CD14-positive monocyte (primary cell): ENCODE measurements around the gene TEX19. TPM values are rescaled to one million over a fixed set of nuclear protein-coding genes. Genes with fewer than 3 reads are reported as not detected.

Experiments
- DNase-seq, 3 donors: peaks; one replicate each; pipeline ENCODE4 v3.0.0-alpha.2; 2011 to 2022
- H2AFZ ChIP-seq: 2 replicates; pipeline ENCODE4 v1.6.0; 2012; ENCODE audit warnings: mild to moderate bottlenecking, low read depth, low read length, inconsistent platforms; ENCODE audit not compliant: insufficient read depth, poor library complexity, severe bottlenecking
- H3K27ac ChIP-seq, 2 donors: 1 replicate in 1 of 2; 2 replicates in 1 of 2; pipeline ENCODE4 v1.5.1; 2012 to 2013; ENCODE audit warnings: low read length in 2 of 2, control low read depth in 1 of 2, inconsistent platforms in 1 of 2, low read depth in 1 of 2, mild to moderate bottlenecking in 1 of 2
- H3K27me3 ChIP-seq, 2 donors: one replicate each; pipeline versions ENCODE4 v1.6.0 to v1.6.1; 2011 to 2013; ENCODE audit warnings: low read length in 2 of 2; ENCODE audit not compliant: control insufficient read depth in 2 of 2, insufficient read depth in 2 of 2
- H3K36me3 ChIP-seq, 2 donors: replicated peaks in 1 of 2; 1 replicate in 1 of 2; 2 replicates in 1 of 2; pipeline versions ENCODE4 v1.5.1 to v1.6.1; 2012 to 2013; ENCODE audit warnings: low read length in 2 of 2, control low read depth in 1 of 2, inconsistent platforms in 1 of 2, mild to moderate bottlenecking in 1 of 2; ENCODE audit not compliant: insufficient read depth in 2 of 2, control insufficient read depth in 1 of 2
- H3K4me1 ChIP-seq, 2 donors: 1 replicate in 1 of 2; 2 replicates in 1 of 2; pipeline versions ENCODE4 v1.5.1 to v1.6.1; 2012 to 2013; ENCODE audit warnings: low read length in 2 of 2, control low read depth in 1 of 2, inconsistent platforms in 1 of 2, mild to moderate bottlenecking in 1 of 2, moderate library complexity in 1 of 2; ENCODE audit not compliant: insufficient read depth in 2 of 2, control insufficient read depth in 1 of 2
- H3K4me2 ChIP-seq: replicated peaks from 2 replicates; pipeline ENCODE3; 2012; ENCODE audit warnings: low read length, moderate library complexity, mild to moderate bottlenecking; ENCODE audit not compliant: poor library complexity, severe bottlenecking; ENCODE audit errors: extremely low read depth
- H3K4me3 ChIP-seq, 3 experiments: fragments of 200-600 bp in 1 of 3; sonication (generic) in 1 of 3; replicated peaks in 1 of 3; 1 replicate in 2 of 3; 2 replicates in 1 of 3; pipeline ENCODE4 v1.5.1; 2011 to 2013; ENCODE audit warnings: low read length in 3 of 3, mild to moderate bottlenecking in 3 of 3, control low read depth in 2 of 3, low read depth in 2 of 3, inconsistent platforms in 1 of 3, moderate library complexity in 1 of 3
- H3K79me2 ChIP-seq: 2 replicates; pipeline ENCODE4 v1.6.0; 2012; ENCODE audit warnings: mild to moderate bottlenecking, control low read depth, inconsistent platforms, low read length, moderate library complexity; ENCODE audit not compliant: insufficient read depth
- H3K9ac ChIP-seq: 2 replicates; pipeline ENCODE4 v1.6.0; 2017; ENCODE audit warnings: low read length, mild to moderate bottlenecking; ENCODE audit not compliant: insufficient read depth, poor library complexity, severe bottlenecking
- H3K9me3 ChIP-seq, 2 donors: replicated peaks in 1 of 2; 1 replicate in 1 of 2; 2 replicates in 1 of 2; pipeline versions ENCODE4 v1.5.1 to v1.6.1; 2012 to 2013; ENCODE audit warnings: low read length in 2 of 2, control low read depth in 1 of 2; ENCODE audit not compliant: control insufficient read depth in 1 of 2, insufficient read depth in 1 of 2
- H4K20me1 ChIP-seq: 2 replicates; pipeline ENCODE4 v1.6.0; 2012; ENCODE audit warnings: mild to moderate bottlenecking, low read length, control low read depth, moderate library complexity; ENCODE audit not compliant: insufficient read depth
- H3K27ac Mint-ChIP-seq, 7 donors: one replicate each; pipeline ENCODE4 v1.8.0; 2020; ENCODE audit warnings: mild to moderate bottlenecking in 7 of 7, mixed read lengths in 7 of 7, moderate library complexity in 6 of 7, inconsistent platforms in 2 of 7
- H3K27me3 Mint-ChIP-seq, 3 donors: one replicate each; pipeline ENCODE4 v1.8.0; 2021 to 2022; ENCODE audit warnings: low read depth in 3 of 3, mild to moderate bottlenecking in 3 of 3, mixed read lengths in 3 of 3, moderate library complexity in 3 of 3, inconsistent platforms in 1 of 3
- H3K36me3 Mint-ChIP-seq, 2 donors: one replicate each; pipeline ENCODE4 v1.8.0; 2020; ENCODE audit warnings: mixed read lengths in 2 of 2, inconsistent platforms in 1 of 2, mild to moderate bottlenecking in 1 of 2
- H3K4me1 Mint-ChIP-seq: one replicate; pipeline ENCODE4 v1.8.0; 2020; ENCODE audit warnings: mild to moderate bottlenecking, mixed read lengths
- H3K4me3 Mint-ChIP-seq, 2 donors: one replicate each; pipeline ENCODE4 v1.8.0; 2020; ENCODE audit warnings: mild to moderate bottlenecking in 2 of 2, mixed read lengths in 2 of 2, moderate library complexity in 1 of 2
- H3K9me3 Mint-ChIP-seq, 7 donors: one replicate each; pipeline ENCODE4 v1.8.0; 2020 to 2022; ENCODE audit warnings: mixed read lengths in 7 of 7, mild to moderate bottlenecking in 6 of 7, moderate library complexity in 6 of 7, inconsistent platforms in 2 of 7
- CTCF ChIP-seq: fragments of 200-600 bp; IDR thresholded peaks from one replicate; pipeline ENCODE4 v1.8.0; 2022; ENCODE audit warnings: antibody characterized with exemption, mild to moderate bottlenecking
- WGBS: methylation state at CpG from one replicate; pipeline ENCODE4 v1.1.5; 2013; ENCODE audit warnings: missing lambda C conversion rate; ENCODE audit not compliant: insufficient coverage; 5-methylcytosine and 5-hydroxymethylcytosine counted together
- intact Hi-C, 2 donors: fragments of 100-400 bp; cut with micrococcal nuclease; formaldehyde crosslinking; loops; one replicate each; pipeline versions ENCODE4 v1.15.0 to v1.15.1; 2023
- polyA plus RNA-seq, 3 donors: library from polyadenylated mRNA; depleted of rRNA in 1 of 3; unstranded in 2 of 3; stranded (reverse) in 1 of 3; fragments of 300-500 nt in 2 of 3; fragments of >200 nt in 1 of 3; fragmentation: Illumina TruSeq in 2 of 3; gene quantifications; 1 replicate in 2 of 3; 2 replicates in 1 of 3; pipeline ENCODE4 v1.2.3, GENCODE V29; 2012 to 2021

The TEX19 gene
- polyA plus RNA-seq, 3 donors = not detected

GRCh38 chr17:82349287-82349701 is 9.8 kb upstream of the TEX19 start:
- H3K27me3 Mint-ChIP-seq = peaks cover 5 to 19% (median 18%) of the 10 kb centered on the region in 3 donors
- no peak overlapping the region for H3K9ac ChIP-seq
- no peak overlapping the region for H3K4me3 Mint-ChIP-seq
- peak overlapping the region in 1 of 7 donors; percentile 61 for H3K27ac Mint-ChIP-seq
- H3K27me3 ChIP-seq = peaks cover 0 to 5% of the 10 kb centered on the region in 2 donors
- H3K4me1 ChIP-seq = peaks cover 6 to 14% of the 10 kb centered on the region in 2 donors
- H3K4me2 ChIP-seq = no peak overlapping the region
- WGBS = 92% methylated on average over 4 of the region's 11 CpGs
- no peak for DNase-seq
- no peaks in the 10 kb centered on the region for H3K36me3 Mint-ChIP-seq
- H3K9me3 Mint-ChIP-seq = no peaks in the 10 kb centered on the region
- H3K9me3 ChIP-seq = no peaks in the 10 kb centered on the region
- H3K36me3 ChIP-seq = no peaks in the 10 kb centered on the region
- no peaks in the 10 kb centered on the region for H4K20me1 ChIP-seq
- H3K4me1 Mint-ChIP-seq = peaks cover 13% of the 10 kb centered on the region
- TF ChIP-seq CTCF = no peak
- H3K27ac ChIP-seq = no peak overlapping the region
- no peak overlapping the region for H3K4me3 ChIP-seq
- no peaks in the 10 kb centered on the region for H3K79me2 ChIP-seq
- no peak overlapping the region for H2AFZ ChIP-seq
- intact Hi-C loops = no loop called here

GRCh38 chr17:82350182-82351030 is 8.6 kb upstream of the TEX19 start:
- Mint-ChIP-seq H3K4me3 (peak overlapping the region in 1 of 2 donors; percentile 42), H3K9me3 (no peaks in the 10 kb centered on the region), H3K4me1 (peaks cover 10% of the 10 kb centered on the region), H3K27me3 (peaks cover 5 to 18% (median 16%) of the 10 kb centered on the region in 3 donors), H3K27ac (peak overlapping the region in 1 of 7 donors; percentile 49), H3K36me3 (no peaks in the 10 kb centered on the region)
- peaks cover 0 to 5% of the 10 kb centered on the region in 2 donors for H3K27me3 ChIP-seq
- no peak overlapping the region for H3K4me2 ChIP-seq
- no peak overlapping the region for H3K27ac ChIP-seq
- H2AFZ ChIP-seq = no peak overlapping the region
- intact Hi-C loops = loop anchor here (2.0 to 10.0 kb wide), 4 partner anchors 62 to 424 kb away; no protein-coding TSS in a partner anchor
- no peak overlapping the region for H3K9ac ChIP-seq
- H3K79me2 ChIP-seq = no peaks in the 10 kb centered on the region
- WGBS = 74% methylated on average over 27 of the region's 28 CpGs
- no peaks in the 10 kb centered on the region for H3K9me3 ChIP-seq
- no peak for DNase-seq
- H3K36me3 ChIP-seq = no peaks in the 10 kb centered on the region
- no peak overlapping the region for H3K4me3 ChIP-seq
- H3K4me1 ChIP-seq = peaks cover 6 to 9% of the 10 kb centered on the region in 2 donors
- no peak for TF ChIP-seq CTCF
- H4K20me1 ChIP-seq = no peaks in the 10 kb centered on the region
